PC-3 (cell line): ENCODE data around the gene TMEM271. TPM values are rescaled to one million over a fixed set of nuclear protein-coding genes. Genes with fewer than 3 reads are reported as not detected.

Experiments
- ATAC-seq: fragments of 200-7000 bp; cut with Tn5 transposase; 2 replicates; pipeline ENCODE4 v1.9.1; 2020; ENCODE audit warnings: mild to moderate bottlenecking, moderate library complexity
- BruUV-seq: library from RNA; stranded (reverse); fragments of 400-500 nt; replicated peaks from 2 replicates; lab custom pipeline; 2021; lab: Mats Ljungman, UMichigan
- CTCF ChIA-PET: fragments of 300-600 bp; sonication (Branson Sonifier 250); formaldehyde crosslinking; loops from one replicate; lab custom pipeline; 2022; ENCODE audit warnings: antibody characterized with exemption; lab: Charles Lee
- POLR2A ChIA-PET: fragments of 300-600 bp; sonication (Branson Sonifier 250); formaldehyde crosslinking; loops from one replicate; lab custom pipeline; 2022; ENCODE audit warnings: antibody characterized with exemption; ENCODE audit not compliant: unreplicated experiment; lab: Charles Lee
- DNase-seq: peaks from one replicate; pipeline ENCODE4 v3.0.0-alpha.2; 2015
- H2AFZ ChIP-seq: fragments of 300-600 bp; sonication (generic); 2 replicates; pipeline ENCODE4 v1.6.0; 2016; ENCODE audit warnings: antibody characterized with exemption, low read length
- H3F3A ChIP-seq: fragments of 300-600 bp; sonication (generic); one replicate; pipeline ENCODE4 v1.6.0; 2017; ENCODE audit warnings: antibody characterized with exemption, low read length, control low read depth, mild to moderate bottlenecking; ENCODE audit not compliant: unreplicated experiment
- H3K27ac ChIP-seq: fragments of 300-600 bp; sonication (generic); 2 replicates; pipeline ENCODE4 v1.5.1; 2016; ENCODE audit warnings: mild to moderate bottlenecking, low read length
- H3K27me3 ChIP-seq: fragments of 300-600 bp; sonication (generic); 2 replicates; pipeline ENCODE4 v1.6.1; 2016; ENCODE audit warnings: low read length, mixed read lengths
- H3K36me3 ChIP-seq: fragments of 300-600 bp; sonication (generic); 2 replicates; pipeline ENCODE4 v1.6.1; 2016; ENCODE audit warnings: low read depth, mixed run types, low read length, mixed read lengths
- H3K4me1 ChIP-seq: fragments of 300-600 bp; sonication (generic); 2 replicates; pipeline ENCODE4 v1.5.1; 2016; ENCODE audit warnings: low read length; ENCODE audit not compliant: insufficient read depth
- H3K4me2 ChIP-seq: fragments of 300-600 bp; sonication (generic); 2 replicates; pipeline ENCODE4 v1.6.0; 2016; ENCODE audit warnings: low read length
- H3K4me3 ChIP-seq: fragments of 300-600 bp; sonication (generic); 2 replicates; pipeline ENCODE4 v1.5.1; 2016; ENCODE audit warnings: mild to moderate bottlenecking, low read length, mixed read lengths
- H3K79me2 ChIP-seq: fragments of 300-600 bp; sonication (generic); 2 replicates; pipeline ENCODE4 v1.6.1; 2017; ENCODE audit warnings: low read length, mixed read lengths
- H3K9ac ChIP-seq: fragments of 300-600 bp; sonication (generic); 2 replicates; pipeline ENCODE4 v1.6.0; 2016; ENCODE audit warnings: mild to moderate bottlenecking, low read length
- H3K9me2 ChIP-seq: fragments of 300-600 bp; sonication (generic); replicated peaks from 2 replicates; pipeline ENCODE4 v1.6.1; 2016; ENCODE audit warnings: mixed run types, low read length, mixed read lengths
- H3K9me3 ChIP-seq: fragments of 300-600 bp; sonication (generic); 2 replicates; pipeline ENCODE4 v1.6.1; 2016; ENCODE audit warnings: low read length, mixed read lengths
- H4K20me1 ChIP-seq: fragments of 300-600 bp; sonication (generic); 2 replicates; pipeline ENCODE4 v1.6.1; 2016; ENCODE audit warnings: low read length, mixed read lengths
- CTCF ChIP-seq: fragments of 300-600 bp; sonication (generic); conservative IDR thresholded peaks from 2 replicates; pipeline ENCODE4 v1.5.1; 2017; ENCODE audit warnings: antibody characterized with exemption, low read depth, mild to moderate bottlenecking, low read length
- EZH2 ChIP-seq: fragments of 300-600 bp; sonication (generic); IDR thresholded peaks from one replicate; pipeline ENCODE4 v1.6.1; 2017; ENCODE audit warnings: antibody characterized with exemption, mild to moderate bottlenecking, low read length; ENCODE audit not compliant: unreplicated experiment
- EZH2phosphoT487 ChIP-seq: fragments of 300-600 bp; sonication (generic); IDR thresholded peaks from 2 replicates; pipeline ENCODE4 v1.6.1; 2018; ENCODE audit warnings: mild to moderate bottlenecking, antibody characterized with exemption, low read length, borderline replicate concordance
- intact Hi-C: fragments of 100-400 bp; cut with micrococcal nuclease; formaldehyde crosslinking; loops from 2 replicates; pipeline ENCODE4 v1.9.0; 2023
- total RNA-seq: library from RNA; depleted of rRNA; stranded (reverse); fragments of >200 nt; gene quantifications from 2 replicates; pipeline ENCODE4 v1.2.3, GENCODE V29; 2014

Gene TMEM271
- total RNA-seq, 1 experiment from 2014 or later: not detected

- no peaks in the 10 kb centered on the region for H3K9me2 ChIP-seq
- no peak overlapping the region for H3K9ac ChIP-seq
- H3K36me3 ChIP-seq: peaks cover 5% of the 10 kb centered on the region
- no peak for DNase-seq
- H3K4me2 ChIP-seq: no peak overlapping the region
- H3K27me3 ChIP-seq: no peaks in the 10 kb centered on the region
- H3K9me3 ChIP-seq: no peaks in the 10 kb centered on the region
- CTCF ChIA-PET: no interaction called here
- no TSS peak for BruUV-seq
- intact Hi-C loops: no loop called here
- POLR2A ChIA-PET: no interaction called here
- H3F3A ChIP-seq: no peaks in the 10 kb centered on the region
- H2AFZ ChIP-seq: no peak overlapping the region
- H3K4me3 ChIP-seq: no peak overlapping the region
- ATAC-seq: no peak
- TF ChIP-seq EZH2phosphoT487 (no peak), CTCF (no peak)
- no peaks in the 10 kb centered on the region for H3K79me2 ChIP-seq
- no peaks in the 10 kb centered on the region for H3K4me1 ChIP-seq
- H4K20me1 ChIP-seq: no peaks in the 10 kb centered on the region
- no peak overlapping the region for H3K27ac ChIP-seq
Observed at GRCh38 chr4:528296-528695, 47.8 kb downstream of the TMEM271 start.

- Histone ChIP-seq H4K20me1 (no peaks in the 10 kb centered on the region), H2AFZ (no peak overlapping the region), H3K4me3 (no peak overlapping the region), H3F3A (no peaks in the 10 kb centered on the region), H3K9me2 (no peaks in the 10 kb centered on the region), H3K27me3 (no peaks in the 10 kb centered on the region), H3K79me2 (no peaks in the 10 kb centered on the region), H3K4me1 (no peaks in the 10 kb centered on the region), H3K9me3 (no peaks in the 10 kb centered on the region), H3K27ac (no peak overlapping the region), H3K9ac (no peak overlapping the region), H3K4me2 (no peak overlapping the region), H3K36me3 (peaks cover 5% of the 10 kb centered on the region; the same call in 1 of the 2 replicates)
- no peak for DNase-seq
- intact Hi-C loops: no loop called here
- TF ChIP-seq EZH2 (no peak), EZH2phosphoT487 (no peak), CTCF (no peak)
- no peak for ATAC-seq
- POLR2A ChIA-PET: no interaction called here
- CTCF ChIA-PET: no interaction called here
- BruUV-seq: no TSS peak
Observed at GRCh38 chr4:526971-527460, 49.1 kb downstream of the TMEM271 start.

- H4K20me1 ChIP-seq: no peaks in the 10 kb centered on the region
- intact Hi-C loops: no loop called here
- H3K9ac ChIP-seq: no peak overlapping the region
- no peak overlapping the region for H2AFZ ChIP-seq
- no peaks in the 10 kb centered on the region for H3K9me2 ChIP-seq
- no TSS peak for BruUV-seq
- H3K36me3 ChIP-seq: peaks cover 11% of the 10 kb centered on the region; the same call in 1 of the 2 replicates
- no peaks in the 10 kb centered on the region for H3K79me2 ChIP-seq
- H3K27me3 ChIP-seq: no peaks in the 10 kb centered on the region
- H3K4me3 ChIP-seq: no peak overlapping the region
- H3K27ac ChIP-seq: no peak overlapping the region
- H3K9me3 ChIP-seq: no peaks in the 10 kb centered on the region
- TF ChIP-seq EZH2phosphoT487 (no peak), EZH2 (no peak), CTCF (no peak)
- no peak for DNase-seq
- H3K4me2 ChIP-seq: no peak overlapping the region
- H3F3A ChIP-seq: no peaks in the 10 kb centered on the region
- ChIA-PET POLR2A (no interaction called here), CTCF (no interaction called here)
- no peak for ATAC-seq
- H3K4me1 ChIP-seq: no peaks in the 10 kb centered on the region
Observed at GRCh38 chr4:526189-526909, 49.7 kb downstream of the TMEM271 start.
